B cell (primary cell): ENCODE measurements around the gene ZBTB47. TPM values are rescaled to one million over a fixed set of nuclear protein-coding genes. Genes with fewer than 3 reads are reported as not detected.

Experiments used
- ATAC-seq: fragments of 200-7000 bp; cut with Tn5 transposase; one replicate; pipeline ENCODE4 v1.10.0; 2021; ENCODE audit warnings: low read depth, mild to moderate bottlenecking, moderate number of reproducible peaks, moderate library complexity
- CTCF ChIA-PET: fragments of 350-600 bp; sonication (Branson Sonifier 250); formaldehyde crosslinking; loops from one replicate; lab custom pipeline; 2021; ENCODE audit warnings: antibody characterized with exemption, inconsistent platforms; lab: Charles Lee
- POLR2A ChIA-PET: fragments of 350-600 bp; sonication (Branson Sonifier 250); formaldehyde crosslinking; loops from one replicate; lab custom pipeline; 2021; ENCODE audit warnings: antibody characterized with exemption; lab: Charles Lee
- DNase-seq: peaks from one replicate; pipeline ENCODE4 v3.0.0; 2013
- H2AFZ ChIP-seq: 2 replicates; pipeline ENCODE4 v1.6.1; 2012; ENCODE audit warnings: mild to moderate bottlenecking, low read depth, low read length; ENCODE audit not compliant: insufficient read depth, poor library complexity, severe bottlenecking
- H3K27ac ChIP-seq, 2 donors: 1 replicate in 1 of 2; 2 replicates in 1 of 2; pipeline ENCODE4 v1.5.1; 2012 to 2013; ENCODE audit warnings: low read length in 2 of 2, mild to moderate bottlenecking in 2 of 2, moderate library complexity in 1 of 2
- H3K27me3 ChIP-seq, 4 experiments: fragments of 200-600 bp in 1 of 4; sonication (generic) in 1 of 4; replicated peaks in 1 of 4; 1 replicate in 2 of 4; 2 replicates in 2 of 4; pipeline versions ENCODE4 v1.6.1 to v1.7.0; 2013 to 2016; ENCODE audit warnings: low read length in 3 of 4, mild to moderate bottlenecking in 2 of 4, mixed read lengths in 1 of 4, moderate library complexity in 1 of 4; ENCODE audit not compliant: insufficient read depth in 4 of 4, control insufficient read depth in 3 of 4; ENCODE audit errors: control extremely low read depth in 1 of 4
- H3K36me3 ChIP-seq, 2 experiments: replicated peaks in 1 of 2; 1 replicate in 1 of 2; 2 replicates in 1 of 2; pipeline versions ENCODE4 v1.6.1 to v1.7.1; 2013; ENCODE audit warnings: low read length in 1 of 2; ENCODE audit not compliant: insufficient read depth in 2 of 2, control insufficient read depth in 1 of 2; ENCODE audit errors: control extremely low read depth in 1 of 2, extremely low read depth in 1 of 2
- H3K4me1 ChIP-seq, 2 donors: fragments of 200-600 bp in 1 of 2; sonication (generic) in 1 of 2; 1 replicate in 1 of 2; 2 replicates in 1 of 2; pipeline versions ENCODE4 v1.5.1 to v1.6.1; 2013 to 2017; ENCODE audit warnings: low read length in 2 of 2; ENCODE audit not compliant: control insufficient read depth in 2 of 2, insufficient read depth in 2 of 2
- H3K4me2 ChIP-seq: replicated peaks from 2 replicates; pipeline ENCODE3; 2012; ENCODE audit warnings: mild to moderate bottlenecking, low read depth, low read length; ENCODE audit not compliant: poor library complexity, severe bottlenecking
- H3K4me3 ChIP-seq, 5 experiments: fragments of 200-600 bp in 1 of 5; sonication (generic) in 1 of 5; 1 replicate in 3 of 5; 2 replicates in 2 of 5; pipeline versions ENCODE4 v1.5.1 to v1.7.0; 2011 to 2016; ENCODE audit warnings: low read length in 4 of 5, mild to moderate bottlenecking in 4 of 5, low read depth in 2 of 5, control low read depth in 1 of 5, moderate library complexity in 1 of 5; ENCODE audit not compliant: insufficient read depth in 1 of 5; ENCODE audit errors: control extremely low read depth in 1 of 5, extremely low read depth in 1 of 5
- H3K79me2 ChIP-seq: fragments of 200-600 bp; sonication (generic); one replicate; pipeline ENCODE4 v1.6.0; 2016; ENCODE audit warnings: low read length; ENCODE audit not compliant: control insufficient read depth, insufficient read depth
- H3K9ac ChIP-seq: fragments of 200-600 bp; sonication (generic); 2 replicates; pipeline ENCODE4 v1.6.1; 2017; ENCODE audit warnings: mild to moderate bottlenecking, low read length, moderate library complexity
- H3K9me3 ChIP-seq, 3 donors: one replicate each; pipeline versions ENCODE4 v1.6.1 to v1.7.1; 2013; ENCODE audit warnings: low read length in 2 of 3; ENCODE audit not compliant: control insufficient read depth in 2 of 3, insufficient read depth in 1 of 3; ENCODE audit errors: control extremely low read depth in 1 of 3
- H4K20me1 ChIP-seq: 2 replicates; pipeline ENCODE4 v1.6.0; 2012; ENCODE audit warnings: mild to moderate bottlenecking, low read length; ENCODE audit not compliant: insufficient read depth, control insufficient read depth, poor library complexity, severe bottlenecking
- H3K27ac Mint-ChIP-seq: one replicate; pipeline ENCODE4 v1.8.0; 2021; ENCODE audit warnings: mixed read lengths
- H3K27me3 Mint-ChIP-seq: one replicate; pipeline ENCODE4 v1.8.0; 2021; ENCODE audit warnings: mixed read lengths
- H3K4me1 Mint-ChIP-seq: one replicate; pipeline ENCODE4 v1.8.0; 2021; ENCODE audit warnings: mixed read lengths
- H3K4me3 Mint-ChIP-seq: one replicate; pipeline ENCODE4 v1.8.0; 2021; ENCODE audit warnings: mixed read lengths
- H3K9me3 Mint-ChIP-seq: one replicate; pipeline ENCODE4 v1.8.0; 2022; ENCODE audit warnings: mixed read lengths; ENCODE audit not compliant: insufficient read depth
- EZH2 ChIP-seq: IDR thresholded peaks from 2 replicates; pipeline ENCODE4 v1.6.1; 2012; ENCODE audit warnings: borderline replicate concordance, low read depth, mild to moderate bottlenecking, moderate library complexity, low read length; ENCODE audit not compliant: insufficient read depth, poor library complexity, severe bottlenecking
- WGBS: methylation state at CpG from one replicate; pipeline ENCODE4 v1.1.5; 2013; ENCODE audit warnings: missing lambda C conversion rate; ENCODE audit not compliant: insufficient coverage; 5-methylcytosine and 5-hydroxymethylcytosine counted together
- intact Hi-C: fragments of 100-400 bp; cut with micrococcal nuclease; formaldehyde crosslinking; loops from one replicate; pipeline ENCODE4 v1.10.0; 2022
- polyA plus RNA-seq: library from polyadenylated mRNA; depleted of rRNA; stranded (reverse); fragments of >200 nt; gene quantifications from 2 replicates; pipeline ENCODE4 v1.2.3, GENCODE V29; 2012
- total RNA-seq, 2 donors: library from RNA; stranded (reverse); fragments of 120-200 nt in 1 of 2; gene quantifications; 1 replicate in 1 of 2; 2 replicates in 1 of 2; pipeline versions ENCODE4 v1.2.3 to v1.2.4, GENCODE V29; 2013 to 2022
- TF ChIP-seq, protein P1 (sequence below): fragments of 200-600 bp; IDR thresholded peaks from one replicate; pipeline ENCODE4 v1.8.0; 2022; ENCODE audit warnings: antibody characterized with exemption, mild to moderate bottlenecking

The ZBTB47 gene
- total and polyA plus RNA-seq, 2 donors (not counting 1 experiment from before 2014, with no cell fraction given): 0.34 to 1.6 TPM

GRCh38 chr3:42649783-42650182 lies 3.7 kb upstream of the ZBTB47 start:
- H3K9me3 ChIP-seq: peaks cover 0 to 4% (median 0%) of the 10 kb centered on the region in 3 donors
- no peak overlapping the region for H3K4me2 ChIP-seq
- peaks cover 7% of the 10 kb centered on the region for H3K27me3 Mint-ChIP-seq
- ChIA-PET POLR2A (no interaction called here), CTCF (no interaction called here)
- H2AFZ ChIP-seq: no peak overlapping the region
- no peaks in the 10 kb centered on the region for H3K79me2 ChIP-seq
- TF ChIP-seq EZH2: no peak
- TF ChIP-seq, protein P1, sequence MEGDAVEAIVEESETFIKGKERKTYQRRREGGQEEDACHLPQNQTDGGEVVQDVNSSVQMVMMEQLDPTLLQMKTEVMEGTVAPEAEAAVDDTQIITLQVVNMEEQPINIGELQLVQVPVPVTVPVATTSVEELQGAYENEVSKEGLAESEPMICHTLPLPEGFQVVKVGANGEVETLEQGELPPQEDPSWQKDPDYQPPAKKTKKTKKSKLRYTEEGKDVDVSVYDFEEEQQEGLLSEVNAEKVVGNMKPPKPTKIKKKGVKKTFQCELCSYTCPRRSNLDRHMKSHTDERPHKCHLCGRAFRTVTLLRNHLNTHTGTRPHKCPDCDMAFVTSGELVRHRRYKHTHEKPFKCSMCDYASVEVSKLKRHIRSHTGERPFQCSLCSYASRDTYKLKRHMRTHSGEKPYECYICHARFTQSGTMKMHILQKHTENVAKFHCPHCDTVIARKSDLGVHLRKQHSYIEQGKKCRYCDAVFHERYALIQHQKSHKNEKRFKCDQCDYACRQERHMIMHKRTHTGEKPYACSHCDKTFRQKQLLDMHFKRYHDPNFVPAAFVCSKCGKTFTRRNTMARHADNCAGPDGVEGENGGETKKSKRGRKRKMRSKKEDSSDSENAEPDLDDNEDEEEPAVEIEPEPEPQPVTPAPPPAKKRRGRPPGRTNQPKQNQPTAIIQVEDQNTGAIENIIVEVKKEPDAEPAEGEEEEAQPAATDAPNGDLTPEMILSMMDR: no peak
- WGBS: 94% methylated on average over 4 of the region's 4 CpGs
- intact Hi-C loops: no loop called here
- DNase-seq (no peak), ATAC-seq (no peak)
- no peaks in the 10 kb centered on the region for H4K20me1 ChIP-seq
- H3K27ac Mint-ChIP-seq: no peak overlapping the region
- no peak overlapping the region for H3K4me3 ChIP-seq
- H3K9ac ChIP-seq: no peak overlapping the region
- H3K4me3 Mint-ChIP-seq: no peak overlapping the region
- no peak overlapping the region for H3K27ac ChIP-seq
- peaks cover 23 to 26% of the 10 kb centered on the region in 2 donors for H3K4me1 ChIP-seq
- H3K27me3 ChIP-seq: peaks cover 0 to 21% (median 1%) of the 10 kb centered on the region in 4 experiments
- H3K4me1 Mint-ChIP-seq: peaks cover 21% of the 10 kb centered on the region
- H3K9me3 Mint-ChIP-seq: no peaks in the 10 kb centered on the region
- H3K36me3 ChIP-seq: peaks cover 2 to 26% of the 10 kb centered on the region in 2 experiments

DNA sequence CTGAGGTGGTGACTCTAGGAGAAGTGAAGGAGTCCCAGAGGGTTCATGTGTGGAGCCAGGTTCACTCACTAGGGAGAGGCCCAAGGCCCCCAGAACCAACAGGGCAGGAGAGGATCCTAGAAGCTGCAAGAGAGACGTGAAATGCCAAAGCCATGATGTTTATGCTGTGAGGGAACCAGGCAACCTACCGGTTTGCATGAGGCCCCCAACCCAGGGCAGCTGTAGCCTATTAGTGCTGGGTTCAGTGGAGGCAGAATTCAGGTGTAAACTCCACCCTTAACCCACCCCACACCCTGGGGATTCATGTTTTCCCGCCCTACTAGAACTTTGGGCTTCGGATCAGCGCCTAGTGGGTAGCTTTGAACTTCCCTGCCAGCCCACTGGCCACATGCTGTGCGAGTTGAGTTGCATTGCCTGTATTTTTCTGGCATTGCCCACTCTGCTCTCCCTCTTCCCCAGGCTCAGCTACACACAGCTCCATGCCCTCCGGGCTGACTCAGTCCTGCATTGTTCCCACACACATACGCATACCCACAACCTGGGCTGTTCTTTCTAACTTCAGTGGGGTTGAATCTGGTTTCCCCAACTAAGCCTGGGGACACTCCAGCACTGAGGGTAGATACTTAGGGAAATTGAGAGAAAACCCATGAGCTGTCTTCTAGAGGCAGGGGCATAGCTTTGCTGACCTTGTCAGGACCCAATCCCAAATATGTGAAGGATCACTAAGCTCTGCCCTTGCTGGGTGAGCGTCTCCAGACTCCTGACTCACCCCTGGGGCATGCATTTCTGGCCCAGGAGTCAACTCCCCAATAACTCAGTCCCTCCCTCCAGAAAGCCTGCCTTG lies 2.0 kb upstream of the ZBTB47 start:
- peaks cover 0 to 21% (median 1%) of the 10 kb centered on the region in 4 experiments for H3K27me3 ChIP-seq
- Mint-ChIP-seq H3K27me3 (peaks cover 7% of the 10 kb centered on the region), H3K4me1 (peaks cover 21% of the 10 kb centered on the region), H3K4me3 (peak overlapping the region; percentile 5), H3K9me3 (no peaks in the 10 kb centered on the region), H3K27ac (no peak overlapping the region)
- no peak overlapping the region for H3K4me2 ChIP-seq
- no peak overlapping the region for H2AFZ ChIP-seq
- no peak for DNase-seq
- CTCF ChIA-PET: interaction anchor here (1.0 to 1.4 kb wide), 5 partner anchors 10 to 94 kb away, joined by 3 to 4 read pairs (median 3); no protein-coding TSS in a partner anchor
- WGBS: 90% methylated on average over 5 of the region's 9 CpGs
- POLR2A ChIA-PET: no interaction called here
- TF ChIP-seq, protein P1: no peak
- no peak for TF ChIP-seq EZH2
- no peak overlapping the region for H3K27ac ChIP-seq
- H3K36me3 ChIP-seq: peaks cover 0 to 19% of the 10 kb centered on the region in 2 experiments
- peaks cover 25 to 30% of the 10 kb centered on the region in 2 donors for H3K4me1 ChIP-seq
- H3K9me3 ChIP-seq: peaks cover 0 to 4% (median 0%) of the 10 kb centered on the region in 3 donors
- no peaks in the 10 kb centered on the region for H4K20me1 ChIP-seq
- intact Hi-C loops: no loop called here
- no peak overlapping the region for H3K9ac ChIP-seq
- H3K79me2 ChIP-seq: no peaks in the 10 kb centered on the region
- no peak for ATAC-seq
- no peak overlapping the region for H3K4me3 ChIP-seq
